Measurements from ENCODE around the gene ABI1. TPM values are rescaled to one million over a fixed set of nuclear protein-coding genes. Genes with fewer than 3 reads are reported as not detected.

ABI1 gene
- total RNA-seq, 2 donors from 2014 or later, result 40.6 to 42.2 TPM

- peaks cover 36% of the 10 kb centered on the region for H3K36me3 ChIP-seq (ENCODE audit: control insufficient read depth, insufficient read depth, low read length)
- H3K4me1 ChIP-seq (ENCODE audit: control insufficient read depth, insufficient read depth, low read length), result no peaks in the 10 kb centered on the region
- no peak overlapping the region for H3K9ac ChIP-seq (ENCODE audit: extremely low read depth, low read length, poor library complexity, severe bottlenecking)
- no peaks in the 10 kb centered on the region for H3K9me3 Mint-ChIP-seq
- no peak for TF ChIP-seq CTCF (conservative IDR thresholded peaks at IDR 0.05)
- DNase-seq, result no peak
- no peak overlapping the region for H3K27ac ChIP-seq (ENCODE audit: low read depth, low read length)
- H3K9me3 ChIP-seq (ENCODE audit: control insufficient read depth, low read length), result no peaks in the 10 kb centered on the region
- 100% methylated on average over 1 of the region's 1 CpG; no CpG with 5 or more reads in 1 of the 2 experiments for WGBS, 2 experiments (ENCODE audit: insufficient coverage in 1 of 2, insufficient read length in 1 of 2)
- peaks cover 13% of the 10 kb centered on the region for H3K4me1 Mint-ChIP-seq
- no peak overlapping the region for H3K4me3 Mint-ChIP-seq
- H3K27ac Mint-ChIP-seq, result peak overlapping the region; percentile 61
- peaks cover 38% of the 10 kb centered on the region for H3K36me3 Mint-ChIP-seq (ENCODE audit: low read depth)
- H3K27me3 ChIP-seq (ENCODE audit: control insufficient read depth, insufficient read depth, low read length, poor library complexity, severe bottlenecking), result no peaks in the 10 kb centered on the region
- H3K27me3 Mint-ChIP-seq (ENCODE audit: insufficient read depth), result no peaks in the 10 kb centered on the region
- H3K4me3 ChIP-seq (ENCODE audit: low read length), result no peak overlapping the region
Measured at GRCh38 chr10:26714415-26715136, 146.2 kb downstream of the ABI1 start.

GRCh38 chr10:26711324-26711723 is 149.4 kb downstream of the ABI1 start:
- H3K27ac Mint-ChIP-seq, result no peak overlapping the region
- H3K27me3 ChIP-seq (ENCODE audit: control insufficient read depth, insufficient read depth, low read length, poor library complexity, severe bottlenecking), result no peaks in the 10 kb centered on the region
- TF ChIP-seq CTCF (conservative IDR thresholded peaks at IDR 0.05), result no peak
- H3K9me3 Mint-ChIP-seq, result no peaks in the 10 kb centered on the region
- no peak for DNase-seq
- H3K36me3 Mint-ChIP-seq (ENCODE audit: low read depth), result peaks cover 48% of the 10 kb centered on the region
- no peak overlapping the region for H3K27ac ChIP-seq (ENCODE audit: low read depth, low read length)
- H3K27me3 Mint-ChIP-seq (ENCODE audit: insufficient read depth), result no peaks in the 10 kb centered on the region
- H3K4me1 ChIP-seq (ENCODE audit: control insufficient read depth, insufficient read depth, low read length), result no peaks in the 10 kb centered on the region
- H3K4me1 Mint-ChIP-seq, result peaks cover 13% of the 10 kb centered on the region
- no peak overlapping the region for H3K4me3 ChIP-seq (ENCODE audit: low read length)
- WGBS, 2 experiments (ENCODE audit: insufficient coverage in 1 of 2, insufficient read length in 1 of 2), result 91% methylated on average over 5 of the region's 5 CpGs; no CpG with 5 or more reads in 1 of the 2 experiments
- no peak overlapping the region for H3K4me3 Mint-ChIP-seq
- peaks cover 34% of the 10 kb centered on the region for H3K36me3 ChIP-seq (ENCODE audit: control insufficient read depth, insufficient read depth, low read length)
- no peak overlapping the region for H3K9ac ChIP-seq (ENCODE audit: extremely low read depth, low read length, poor library complexity, severe bottlenecking)
- H3K9me3 ChIP-seq (ENCODE audit: control insufficient read depth, low read length), result no peaks in the 10 kb centered on the region

DNA sequence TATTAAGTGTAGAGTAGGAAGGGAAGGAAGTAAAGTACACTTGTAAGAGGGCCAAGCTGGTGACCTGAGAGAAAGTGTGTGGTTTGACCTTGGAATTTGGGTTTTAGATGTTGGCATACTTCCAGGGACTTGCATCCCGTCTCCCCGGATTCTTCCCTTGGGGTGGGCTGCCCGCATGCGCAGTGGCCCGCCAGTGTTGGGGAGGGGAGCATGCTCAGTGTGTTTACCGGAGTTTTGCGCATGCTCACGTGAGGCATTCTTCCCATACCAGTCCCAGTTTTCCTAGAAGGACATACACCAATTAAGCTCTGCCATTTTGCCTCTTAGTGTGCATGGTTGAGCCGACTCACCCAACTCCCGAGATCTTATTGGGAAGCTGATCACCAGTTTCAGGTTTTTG is 153.8 kb downstream of the ABI1 start:
- Mint-ChIP-seq H3K9me3 (no peaks in the 10 kb centered on the region), H3K27ac (no peak overlapping the region), H3K4me3 (no peak overlapping the region), H3K27me3 (ENCODE audit: insufficient read depth) (no peaks in the 10 kb centered on the region), H3K4me1 (no peaks in the 10 kb centered on the region), H3K36me3 (ENCODE audit: low read depth) (peaks cover 51% of the 10 kb centered on the region)
- no peak for DNase-seq
- TF ChIP-seq CTCF (conservative IDR thresholded peaks at IDR 0.05), result no peak
- Histone ChIP-seq H3K36me3 (ENCODE audit: control insufficient read depth, insufficient read depth, low read length) (peaks cover 40% of the 10 kb centered on the region), H3K27me3 (ENCODE audit: control insufficient read depth, insufficient read depth, low read length, poor library complexity, severe bottlenecking) (no peaks in the 10 kb centered on the region), H3K4me1 (ENCODE audit: control insufficient read depth, insufficient read depth, low read length) (no peaks in the 10 kb centered on the region), H3K9ac (ENCODE audit: extremely low read depth, low read length, poor library complexity, severe bottlenecking) (no peak overlapping the region), H3K4me3 (ENCODE audit: low read length) (no peak overlapping the region), H3K27ac (ENCODE audit: low read depth, low read length) (no peak overlapping the region), H3K9me3 (ENCODE audit: control insufficient read depth, low read length) (no peaks in the 10 kb centered on the region)
- WGBS, 2 experiments (ENCODE audit: insufficient coverage in 1 of 2, insufficient read length in 1 of 2), result 93 to 100% methylated on average over 3 to 10 of the region's 10 CpGs

Measured in endodermal cell (in vitro differentiated cells).